Stimulated activated CD4-positive, alpha-beta T cell treated with anti-CD3 and anti-CD28 coated beads, Interleukin-1b, Interleukin-23, amount 100 ng/mL, for 4 hours (primary cell): ENCODE measurements around the gene MYOZ2.

Experiments
- DNase-seq, 2 donors: peaks; one replicate each; pipeline ENCODE4 v3.0.0-alpha.2; 2020; ENCODE audit warnings: low read depth in 2 of 2

The MYOZ2 gene

GRCh38 chr4:119135721-119136121 is at the start of gene MYOZ2:
TSS of gene MYOZ2 (plus strand) at chr4:119135832. CDS start at chr4:119136526, 694 bp downstream.
- no peak for DNase-seq

GRCh38 chr4:119087121-119087520 is 48.5 kb upstream of the MYOZ2 start:
- no peak for DNase-seq

- no peak for DNase-seq
Observed at GRCh38 chr4:119087656-119088055, 48.0 kb upstream of the MYOZ2 start.

GRCh38 chr4:119093042-119093827 is 42.4 kb upstream of the MYOZ2 start:
- DNase-seq: no peak

- DNase-seq: no peak
Observed at GRCh38 chr4:119097282-119097900, 38.2 kb upstream of the MYOZ2 start.

- DNase-seq: no peak
Observed at GRCh38 chr4:119098306-119098705, 37.3 kb upstream of the MYOZ2 start.

GRCh38 chr4:119099227-119099810 is 36.3 kb upstream of the MYOZ2 start:
- no peak for DNase-seq

GRCh38 chr4:119100655-119101054 is 35.0 kb upstream of the MYOZ2 start:
- DNase-seq: no peak

GRCh38 chr4:119103263-119103662 is 32.4 kb upstream of the MYOZ2 start:
- no peak for DNase-seq

GRCh38 chr4:119104644-119105273 is 30.9 kb upstream of the MYOZ2 start:
- no peak for DNase-seq

GRCh38 chr4:119105605-119106004 is 30.0 kb upstream of the MYOZ2 start:
- no peak for DNase-seq

GRCh38 chr4:119106036-119107000 is 29.3 kb upstream of the MYOZ2 start:
- DNase-seq: no peak

- no peak for DNase-seq
Observed at GRCh38 chr4:119110121-119110520, 25.5 kb upstream of the MYOZ2 start.

GRCh38 chr4:119111296-119111695 is 24.3 kb upstream of the MYOZ2 start:
- no peak for DNase-seq

- DNase-seq: no peak
Observed at GRCh38 chr4:119113033-119113655, 22.5 kb upstream of the MYOZ2 start.

- no peak for DNase-seq
Observed at GRCh38 chr4:119116021-119116420, 19.6 kb upstream of the MYOZ2 start.

GRCh38 chr4:119116925-119117900 is 18.4 kb upstream of the MYOZ2 start:
- DNase-seq: no peak

- DNase-seq: no peak
Observed at GRCh38 chr4:119118397-119118796, 17.2 kb upstream of the MYOZ2 start.

- no peak for DNase-seq
Observed at GRCh38 chr4:119124352-119124751, 11.3 kb upstream of the MYOZ2 start.

GRCh38 chr4:119125931-119126330 is 9.7 kb upstream of the MYOZ2 start:
- DNase-seq: no peak
